Colonic mucosa (tissue), 4 donors: ENCODE results near the gene TSHZ2. TPM values are rescaled to one million over a fixed set of nuclear protein-coding genes. Genes with fewer than 3 reads are reported as not detected.

Experiments
- DNase-seq: peaks from one replicate; pipeline ENCODE4 v3.0.0-alpha.2; 2020
- H3K27ac ChIP-seq: fragments of 200-600 bp; one replicate; pipeline ENCODE4 v1.8.0; 2021
- H3K27me3 ChIP-seq: fragments of 200-600 bp; one replicate; pipeline ENCODE4 v1.8.0; 2021
- H3K36me3 ChIP-seq: fragments of 200-600 bp; one replicate; pipeline ENCODE4 v1.8.0; 2021
- H3K4me1 ChIP-seq: fragments of 200-600 bp; one replicate; pipeline ENCODE4 v1.8.0; 2021; ENCODE audit warnings: mild to moderate bottlenecking
- H3K4me3 ChIP-seq: fragments of 200-600 bp; one replicate; pipeline ENCODE4 v1.8.0; 2021
- H3K9ac ChIP-seq, 2 donors: one replicate each; pipeline ENCODE4 v1.7.0; 2013; ENCODE audit warnings: control low read depth in 2 of 2, low read depth in 2 of 2, low read length in 2 of 2
- H3K9me3 ChIP-seq: fragments of 200-600 bp; one replicate; pipeline ENCODE4 v1.8.0; 2021
- CTCF ChIP-seq: fragments of 200-600 bp; IDR thresholded peaks from one replicate; pipeline ENCODE4 v1.8.0; 2022; ENCODE audit warnings: antibody characterized with exemption, mild to moderate bottlenecking
- intact Hi-C: fragments of 100-400 bp; cut with DNase I; formaldehyde crosslinking; loops from one replicate; pipeline ENCODE4 v1.14.1; 2022
- total RNA-seq, 2 donors: library from RNA; stranded (reverse); fragmentation: NEBNext Ultra II Directional in 1 of 2; extraction: Animal tissue kit (Norgen Biotek cat#: 25700) in 1 of 2; gene quantifications; one replicate each; pipeline ENCODE4 v1.2.1, GENCODE V29; 2021
- donor health status: healthy.
- donor health status: DM: no; HTN: no; CAD: no.
- donor health status: DM: no; HTN: no; CAD: no.

Gene TSHZ2
- total RNA-seq, 2 donors from 2014 or later = 2.1 to 3.1 TPM

- intact Hi-C loops = no loop called here
- Histone ChIP-seq H3K4me1 (no peaks in the 10 kb centered on the region), H3K9me3 (no peaks in the 10 kb centered on the region), H3K27ac (no peak overlapping the region), H3K36me3 (no peaks in the 10 kb centered on the region), H3K27me3 (no peaks in the 10 kb centered on the region), H3K9ac (no peak overlapping the region), H3K4me3 (no peak overlapping the region)
- DNase-seq = no peak
- no peak for TF ChIP-seq CTCF
Observed at GRCh38 chr20:53445932-53446331, 473.8 kb downstream of the TSHZ2 start.

GRCh38 chr20:53447316-53447715, 475.2 kb downstream of the TSHZ2 start:
- H3K9me3 ChIP-seq = no peaks in the 10 kb centered on the region
- no peak overlapping the region for H3K27ac ChIP-seq
- H3K9ac ChIP-seq = no peak overlapping the region
- H3K4me3 ChIP-seq = no peak overlapping the region
- no peaks in the 10 kb centered on the region for H3K36me3 ChIP-seq
- no peaks in the 10 kb centered on the region for H3K4me1 ChIP-seq
- intact Hi-C loops = no loop called here
- no peak for DNase-seq
- H3K27me3 ChIP-seq = no peaks in the 10 kb centered on the region
- TF ChIP-seq CTCF = no peak

- Histone ChIP-seq H3K9ac (no peak overlapping the region), H3K36me3 (no peaks in the 10 kb centered on the region), H3K4me3 (no peak overlapping the region), H3K27ac (no peak overlapping the region), H3K9me3 (no peaks in the 10 kb centered on the region), H3K27me3 (no peaks in the 10 kb centered on the region), H3K4me1 (no peaks in the 10 kb centered on the region)
- no peak for DNase-seq
- no peak for TF ChIP-seq CTCF
- intact Hi-C loops = no loop called here
Observed at GRCh38 chr20:53448426-53448825, 476.3 kb downstream of the TSHZ2 start.

- intact Hi-C loops = no loop called here
- H3K27ac ChIP-seq = no peak overlapping the region
- no peak for TF ChIP-seq CTCF
- no peak for DNase-seq
- H3K36me3 ChIP-seq = no peaks in the 10 kb centered on the region
- H3K4me3 ChIP-seq = no peak overlapping the region
- no peak overlapping the region for H3K9ac ChIP-seq
- no peaks in the 10 kb centered on the region for H3K4me1 ChIP-seq
- no peaks in the 10 kb centered on the region for H3K27me3 ChIP-seq
- H3K9me3 ChIP-seq = no peaks in the 10 kb centered on the region
Observed at GRCh38 chr20:53448875-53449274, 476.7 kb downstream of the TSHZ2 start.

GRCh38 chr20:53453076-53453475, 480.9 kb downstream of the TSHZ2 start:
- intact Hi-C loops = no loop called here
- H3K4me3 ChIP-seq = no peak overlapping the region
- TF ChIP-seq CTCF = no peak
- H3K27me3 ChIP-seq = no peaks in the 10 kb centered on the region
- H3K27ac ChIP-seq = no peak overlapping the region
- no peak overlapping the region for H3K9ac ChIP-seq
- no peaks in the 10 kb centered on the region for H3K9me3 ChIP-seq
- no peak for DNase-seq
- no peaks in the 10 kb centered on the region for H3K4me1 ChIP-seq
- H3K36me3 ChIP-seq = no peaks in the 10 kb centered on the region
